C1 segment of cervical spinal cord (tissue), 14 donors: Measurements from ENCODE around the gene TRIO.

ENCODE experiments used
- DNase-seq, 14 donors: peaks; one replicate each; lab custom pipeline; 2025; lab: John Stamatoyannopoulos, UW

TRIO gene

GRCh38 chr5:14264605-14265316 is 121.6 kb downstream of the TRIO start:
- peak; percentile 39 to 89 (median 79) for DNase-seq

- no peak for DNase-seq
These were observed 122.4 kb downstream of the TRIO start for GRCh38 chr5:14265570-14265969.

- DNase-seq, result no peak
These were observed 123.0 kb downstream of the TRIO start for GRCh38 chr5:14266171-14266570.

- no peak for DNase-seq
These were observed 123.5 kb downstream of the TRIO start for GRCh38 chr5:14266686-14267085.

- no peak for DNase-seq
These were observed 124.2 kb downstream of the TRIO start for GRCh38 chr5:14267166-14267838.

GRCh38 chr5:14267991-14268708 is 125.0 kb downstream of the TRIO start:
- peak in 3 of 14 donors; percentile 35 to 71 (median 57) for DNase-seq

GRCh38 chr5:14268738-14269137 is 125.6 kb downstream of the TRIO start:
- DNase-seq, result peak in 2 of 14 donors; percentile 57 to 71

- peak in 1 of 14 donors; percentile 60 for DNase-seq
These were observed 126.3 kb downstream of the TRIO start for GRCh38 chr5:14269395-14269794.

- DNase-seq, result peak in 4 of 14 donors; percentile 16 to 86 (median 30)
These were observed 127.1 kb downstream of the TRIO start for GRCh38 chr5:14270209-14270702.

GRCh38 chr5:14272548-14273205 is 129.5 kb downstream of the TRIO start:
- no peak for DNase-seq

GRCh38 chr5:14273207-14273767 is 130.1 kb downstream of the TRIO start:
- DNase-seq, result no peak

- DNase-seq, result no peak
These were observed 133.2 kb downstream of the TRIO start for GRCh38 chr5:14276380-14276779.

GRCh38 chr5:14277385-14278320 is 134.5 kb downstream of the TRIO start:
- no peak for DNase-seq

- no peak for DNase-seq
These were observed 137.2 kb downstream of the TRIO start for GRCh38 chr5:14280294-14280854.

- no peak for DNase-seq
These were observed 138.6 kb downstream of the TRIO start for GRCh38 chr5:14281746-14282181.

- no peak for DNase-seq
These were observed 140.0 kb downstream of the TRIO start for GRCh38 chr5:14283139-14283538.

- no peak for DNase-seq
These were observed 141.4 kb downstream of the TRIO start for GRCh38 chr5:14284392-14285148.

GRCh38 chr5:14286007-14286406 is 142.9 kb downstream of the TRIO start:
- no peak for DNase-seq
